MCF 10A (cell line): ENCODE data around the gene LPAR5. TPM values are rescaled to one million over a fixed set of nuclear protein-coding genes. Genes with fewer than 3 reads are reported as not detected.
A peak's percentile ranks its signal among the peaks of the same experiment; 100 is the strongest.

Experiments used
- BruUV-seq: library from RNA; stranded (reverse); fragments of 400-500 nt; replicated peaks from 2 replicates; lab custom pipeline; 2021; lab: Mats Ljungman, UMichigan
- CTCF ChIA-PET: fragments of 300-600 bp; sonication (Branson Sonifier 250); formaldehyde crosslinking; extraction: SDS; loops from one replicate; lab custom pipeline; 2021; ENCODE audit warnings: antibody characterized with exemption, inconsistent platforms; lab: Yijun Ruan, JAX
- POLR2A ChIA-PET: fragments of 300-600, 350-650 bp; sonication (Branson Sonifier 250); formaldehyde crosslinking; extraction: SDS; loops from one replicate; lab custom pipeline; 2020; ENCODE audit warnings: antibody characterized with exemption, inconsistent platforms; lab: Yijun Ruan, JAX
- DNase-seq: peaks from one replicate; pipeline ENCODE4 v3.0.0-alpha.2; 2018; ENCODE audit not compliant: unreplicated experiment
- H3K27ac Mint-ChIP-seq: one replicate; pipeline ENCODE4 v1.8.0; 2022; ENCODE audit warnings: mild to moderate bottlenecking, low read depth, mixed read lengths; ENCODE audit not compliant: unreplicated experiment
- H3K27me3 Mint-ChIP-seq: one replicate; pipeline ENCODE4 v1.8.0; 2022; ENCODE audit warnings: mixed read lengths; ENCODE audit not compliant: insufficient read depth, unreplicated experiment
- H3K36me3 Mint-ChIP-seq: one replicate; pipeline ENCODE4 v1.8.0; 2022; ENCODE audit warnings: mild to moderate bottlenecking, moderate library complexity, mixed read lengths; ENCODE audit not compliant: insufficient read depth, unreplicated experiment
- H3K4me1 Mint-ChIP-seq: one replicate; pipeline ENCODE4 v1.8.0; 2022; ENCODE audit warnings: mixed read lengths; ENCODE audit not compliant: insufficient read depth, unreplicated experiment
- H3K4me3 Mint-ChIP-seq: one replicate; pipeline ENCODE4 v1.8.0; 2022; ENCODE audit warnings: mild to moderate bottlenecking, moderate library complexity, mixed read lengths; ENCODE audit not compliant: unreplicated experiment
- H3K9me3 Mint-ChIP-seq: one replicate; pipeline ENCODE4 v1.8.0; 2022; ENCODE audit warnings: mixed read lengths; ENCODE audit not compliant: unreplicated experiment
- CTCF ChIP-seq: fragments of 200-600 bp; IDR thresholded peaks from one replicate; pipeline ENCODE4 v1.8.0; 2022; ENCODE audit warnings: antibody characterized with exemption, mild to moderate bottlenecking; ENCODE audit not compliant: unreplicated experiment
- intact Hi-C: fragments of 100-400 bp; cut with micrococcal nuclease; formaldehyde crosslinking; loops from 2 replicates; pipeline ENCODE4 v1.14.1; 2022
- total RNA-seq: library from RNA; stranded (reverse); gene quantifications from 2 replicates; pipeline ENCODE4 v1.2.3, GENCODE V29; 2022

LPAR5 gene
- total RNA-seq, 1 experiment from 2014 or later = 2.7 TPM

GRCh38 chr12:6606331-6607131, 29.2 kb downstream of the LPAR5 start:
- BruUV-seq = no TSS peak
- Mint-ChIP-seq H3K36me3 (peaks cover 40% of the 10 kb centered on the region), H3K9me3 (no peaks in the 10 kb centered on the region), H3K4me1 (peaks cover 30% of the 10 kb centered on the region), H3K27me3 (no peaks in the 10 kb centered on the region), H3K27ac (peak overlapping the region; percentile 82), H3K4me3 (no peak overlapping the region)
- peak; percentile 24 for DNase-seq
- ChIA-PET CTCF (interaction anchor here (0.9 to 1.5 kb wide), 5 partner anchors 16 to 66 kb away, joined by 3 to 4 read pairs (median 3); no protein-coding TSS in a partner anchor), POLR2A (interaction anchor here (0.7 to 2.7 kb wide), 11 partner anchors 18 to 267 kb away, joined by 3 to 8 read pairs (median 5); partner anchors contain the start of genes COPS7A, NOP2, SPSB2 and TAPBPL)
- no peak for TF ChIP-seq CTCF
- intact Hi-C loops = no loop called here

GRCh38 chr12:6605421-6606330, 30.1 kb downstream of the LPAR5 start:
- H3K27ac Mint-ChIP-seq = peak overlapping the region; percentile 82
- peak; percentile 59 for DNase-seq
- BruUV-seq = TSS peak; percentile 24
- peaks cover 29% of the 10 kb centered on the region for H3K4me1 Mint-ChIP-seq
- H3K36me3 Mint-ChIP-seq = peaks cover 48% of the 10 kb centered on the region
- TF ChIP-seq CTCF = no peak
- no peaks in the 10 kb centered on the region for H3K27me3 Mint-ChIP-seq
- POLR2A ChIA-PET = interaction anchor here (0.6 to 2.7 kb wide), 20 partner anchors 8 to 320 kb away, joined by 3 to 8 read pairs (median 4); partner anchors contain the start of genes CDCA3, COPS7A, LPAR5 and NOP2
- H3K9me3 Mint-ChIP-seq = no peaks in the 10 kb centered on the region
- intact Hi-C loops = no loop called here
- CTCF ChIA-PET = interaction anchor here (0.6 to 1.5 kb wide), 8 partner anchors 17 to 110 kb away, joined by 3 to 4 read pairs (median 3); partner anchors contain the start of gene ZNF384
- no peak overlapping the region for H3K4me3 Mint-ChIP-seq

- H3K27ac Mint-ChIP-seq = peak overlapping the region; percentile 82
- no TSS peak for BruUV-seq
- DNase-seq = no peak
- intact Hi-C loops = no loop called here
- no peaks in the 10 kb centered on the region for H3K27me3 Mint-ChIP-seq
- CTCF ChIA-PET = interaction anchor here (0.6 to 2.4 kb wide), 16 partner anchors 9 to 284 kb away, joined by 3 to 11 read pairs (median 3); partner anchors contain the start of genes GAPDH and ZNF384
- H3K9me3 Mint-ChIP-seq = no peaks in the 10 kb centered on the region
- POLR2A ChIA-PET = interaction anchor here (0.6 to 2.7 kb wide), 8 partner anchors 16 to 162 kb away, joined by 3 to 7 read pairs (median 4); partner anchors contain the start of genes COPS7A, GAPDH, NOP2 and PTMS
- H3K36me3 Mint-ChIP-seq = peaks cover 61% of the 10 kb centered on the region
- H3K4me1 Mint-ChIP-seq = peaks cover 29% of the 10 kb centered on the region
- no peak overlapping the region for H3K4me3 Mint-ChIP-seq
- no peak for TF ChIP-seq CTCF
These were observed 31.3 kb downstream of the LPAR5 start for GRCh38 chr12:6604259-6605029.
